Smooth muscle cell of the brain vasculature (primary cell): Measurements from ENCODE around the gene MTOR.
"Not testable (repeated sequence)": the region's sequence is repeated elsewhere in the genome, so short reads cannot be mapped to it uniquely, and the experiment has no call there.

Experiments
- DNase-seq: peaks from one replicate; pipeline ENCODE4 v3.0.0-alpha.2; 2012; ENCODE audit warnings: low read depth, low spot score

The MTOR gene

DNA sequence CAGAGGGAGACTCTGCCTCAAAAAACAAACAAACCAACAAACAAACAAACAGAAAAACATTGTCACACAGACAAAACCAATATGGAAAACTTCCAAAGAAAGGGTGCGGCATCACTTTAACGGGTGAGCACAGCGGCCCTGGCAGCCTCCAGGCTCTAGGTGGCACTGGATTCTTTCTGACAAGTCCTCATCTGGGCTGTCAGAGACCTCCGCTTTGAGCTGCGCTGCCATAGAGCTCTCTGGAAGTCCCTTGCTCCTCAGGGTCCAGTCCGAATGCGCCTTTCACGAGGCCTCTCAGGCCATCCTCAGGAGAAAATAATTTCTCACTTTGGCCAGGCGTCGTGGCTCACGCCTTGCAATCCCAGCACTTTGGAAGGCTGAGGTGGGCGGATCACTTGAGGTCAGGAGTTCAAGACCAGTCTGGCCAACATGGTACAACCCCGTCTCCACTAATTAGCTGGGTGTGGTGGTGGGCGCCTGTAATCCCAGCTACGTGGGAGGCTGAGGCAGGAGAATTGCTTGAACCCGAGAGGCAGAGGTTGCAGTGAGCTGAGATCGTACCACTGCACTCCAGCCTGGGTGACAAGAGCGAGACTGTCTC lies 198.3 kb downstream of the MTOR start:
- not testable (repeated sequence) for DNase-seq

GRCh38 chr1:11062965-11063401 lies 199.4 kb downstream of the MTOR start:
- DNase-seq = no peak

- DNase-seq = no peak
Observed at GRCh38 chr1:11061652-11062365, 200.5 kb downstream of the MTOR start.

- peak; percentile 60 for DNase-seq
Observed at GRCh38 chr1:11059968-11060830, 202.2 kb downstream of the MTOR start, which contains the start of gene SRM. Gene SRM, minus strand, starts transcription at chr1:11060018. Its CDS starts 75 bp downstream, at chr1:11059943.

GRCh38 chr1:11059155-11059967 lies 203.0 kb downstream of the MTOR start:
- no peak for DNase-seq

DNA sequence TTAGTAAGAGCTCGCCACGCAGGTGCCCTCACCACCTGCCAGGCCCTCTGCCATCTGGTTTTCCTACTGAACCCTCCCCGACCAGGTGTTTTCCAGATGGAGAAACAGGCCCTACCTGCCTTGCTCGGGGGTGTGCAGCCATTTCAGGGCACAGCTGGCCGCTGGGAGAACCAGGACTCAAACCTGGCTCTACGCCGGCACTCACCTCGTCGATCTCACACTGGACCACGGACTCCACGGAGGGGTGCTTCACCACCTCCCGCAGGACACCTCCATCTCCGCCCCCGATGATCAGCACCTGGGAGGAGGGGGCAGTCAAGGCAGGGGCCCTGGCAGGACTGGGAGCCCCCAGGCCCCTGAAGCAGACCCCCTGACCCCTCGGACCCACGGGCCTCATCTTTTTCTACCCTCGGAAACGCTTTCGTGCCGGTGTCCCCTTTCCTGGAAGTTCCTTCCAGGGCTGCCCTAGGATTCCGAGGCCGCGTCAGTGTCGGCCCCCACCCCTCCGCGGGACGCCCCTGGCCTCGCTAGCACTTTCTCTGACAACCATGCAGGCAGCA lies 203.7 kb downstream of the MTOR start:
- DNase-seq = no peak

- no peak for DNase-seq
Observed at GRCh38 chr1:11058026-11058425, 204.3 kb downstream of the MTOR start.

DNA sequence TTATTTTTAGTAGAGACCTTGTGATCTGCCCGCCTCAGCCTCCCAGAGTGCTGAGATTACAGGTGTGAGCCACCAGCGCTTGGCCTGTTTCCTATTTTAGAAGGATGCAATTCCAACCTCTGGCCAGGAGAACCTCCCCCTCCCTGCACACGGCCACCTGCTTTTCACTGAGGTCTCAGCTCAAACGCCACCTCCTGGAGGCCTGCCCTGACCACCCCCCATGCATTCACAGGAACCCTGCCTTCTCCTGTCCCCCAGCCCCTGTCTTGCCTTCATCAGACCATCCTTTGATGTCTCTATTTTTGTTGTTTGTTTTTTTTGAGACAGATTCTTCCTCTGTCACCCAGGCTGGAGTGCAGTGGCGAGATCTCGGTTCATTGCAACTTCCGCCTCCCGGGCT lies 204.9 kb downstream of the MTOR start:
- DNase-seq = no peak
